HG03039 (cell line): ENCODE measurements around the gene TIMP2.

ENCODE experiments used
- ATAC-seq: cut with Tn5 transposase; IDR thresholded peaks from one replicate; pipeline ENCODE4 v1.9.1; 2021; ENCODE audit warnings: mild to moderate bottlenecking, moderate library complexity; ENCODE audit not compliant: unreplicated experiment

The TIMP2 gene

GRCh38 chr17:78840780-78841611 is 84.2 kb downstream of the TIMP2 start, which contains the start of gene USP36:
Gene USP36, minus strand, starts transcription at chr17:78840814. Its CDS starts 4,451 bp downstream, at chr17:78836363.
- ATAC-seq: peak; percentile 81

GRCh38 chr17:78840530-78840779 is 84.7 kb downstream of the TIMP2 start:
- no peak for ATAC-seq

GRCh38 chr17:78839762-78840529 is 85.2 kb downstream of the TIMP2 start:
- peak; percentile 21 for ATAC-seq

GRCh38 chr17:78839235-78839761 is 85.9 kb downstream of the TIMP2 start:
- no peak for ATAC-seq

- no peak for ATAC-seq
Measured at GRCh38 chr17:78838574-78839005, 86.6 kb downstream of the TIMP2 start.

GRCh38 chr17:78836420-78837021 is 88.7 kb downstream of the TIMP2 start:
- no peak for ATAC-seq

GRCh38 chr17:78834571-78834970 is 90.6 kb downstream of the TIMP2 start:
- no peak for ATAC-seq

- ATAC-seq: no peak
Measured at GRCh38 chr17:78832541-78832810, 92.7 kb downstream of the TIMP2 start.

- ATAC-seq: no peak
Measured at GRCh38 chr17:78831688-78832540, 93.3 kb downstream of the TIMP2 start.

- ATAC-seq: no peak
Measured at GRCh38 chr17:78829477-78829876, 95.7 kb downstream of the TIMP2 start.

- no peak for ATAC-seq
Measured at GRCh38 chr17:78828470-78829185, 96.6 kb downstream of the TIMP2 start.

GRCh38 chr17:78826836-78827509 is 98.2 kb downstream of the TIMP2 start:
- no peak for ATAC-seq

- ATAC-seq: no peak
Measured at GRCh38 chr17:78826421-78826820, 98.8 kb downstream of the TIMP2 start.

GRCh38 chr17:78825696-78826095 is 99.5 kb downstream of the TIMP2 start:
- no peak for ATAC-seq

- ATAC-seq: no peak
Measured at GRCh38 chr17:78824240-78824639, 100.9 kb downstream of the TIMP2 start.

GRCh38 chr17:78823282-78824046 is 101.7 kb downstream of the TIMP2 start:
- ATAC-seq: no peak

GRCh38 chr17:78822552-78822951 is 102.6 kb downstream of the TIMP2 start:
- ATAC-seq: no peak

GRCh38 chr17:78821961-78822360 is 103.2 kb downstream of the TIMP2 start:
- no peak for ATAC-seq

- ATAC-seq: no peak
Measured at GRCh38 chr17:78820841-78821240, 104.3 kb downstream of the TIMP2 start.
